ENCODE measurements around the gene PLXNB1. TPM values are rescaled to one million over a fixed set of nuclear protein-coding genes. Genes with fewer than 3 reads are reported as not detected.

The PLXNB1 gene
- total RNA-seq: 1 to 10 TPM; 2.5 to 6.9 (median 5.9) TPM
- total RNA-seq (2013): 1.3 TPM
- 2.8 to 18.9 (median 6.9) reads per million in 29 experiments for total RNA-seq

GRCh38 chr3:48429960-48430707, at the start of gene PLXNB1:
Gene PLXNB1, minus strand, starts transcription at chr3:48430086. Its CDS starts 5,475 bp downstream, at chr3:48424611.
- no peak within 1 kb of the TSS for H3K27ac ChIP-seq (ENCODE audit: low read length)
- DNase-seq (peak in 3 of 35 experiments; percentile 10 to 28 (median 23)), ATAC-seq (replicated peaks in 1 of 4) (peak in 3 of 4 experiments; percentile 14 to 23 (median 15))
- H3K4me1 Mint-ChIP-seq: peaks cover 20 to 24% (median 22%) of the 10 kb centered on the region in 3 donors
- H3K27ac Mint-ChIP-seq: no peak within 1 kb of the TSS
- H3K27me3 ChIP-seq (replicated peaks in 1 of 2; ENCODE audit: control insufficient read depth in 2 of 2, extremely low read depth in 1 of 2, insufficient read depth in 2 of 2, low read length in 1 of 2): peaks cover 0 to 19% of the 10 kb centered on the region in 2 experiments
- H3K4me1 ChIP-seq (ENCODE audit: control insufficient read depth in 1 of 2, extremely low read depth in 1 of 2, insufficient read depth in 2 of 2, low read length in 2 of 2): peaks cover 0 to 29% of the 10 kb centered on the region in 2 experiments
- H3K9me3 ChIP-seq: no peaks in the 10 kb centered on the region
- H3K4me3 Mint-ChIP-seq: peak within 1 kb of the TSS; percentile 75 to 83 (median 77)
- peaks cover 4% of the 10 kb centered on the region for H3K36me3 Mint-ChIP-seq
- peak within 1 kb of the TSS; percentile 51 to 57 for H3K4me3 ChIP-seq (ENCODE audit: control insufficient read depth in 1 of 2, extremely low read depth in 1 of 2, low read length in 1 of 2)
- ChIA-PET POLR2A (interaction anchor here in 1 of 2 donors (0.6 kb wide), 1 partner anchor 66 kb away, joined by 5 read pairs; no protein-coding TSS in a partner anchor), CTCF (no interaction called here)
- H3K27me3 Mint-ChIP-seq: no peaks in the 10 kb centered on the region
- H3K36me3 ChIP-seq (ENCODE audit: control insufficient read depth in 2 of 2, extremely low read depth in 1 of 2, insufficient read depth in 1 of 2, low read length in 1 of 2): peaks cover 6 to 15% of the 10 kb centered on the region in 2 donors
- H3K9me3 Mint-ChIP-seq: no peaks in the 10 kb centered on the region
- WGBS (ENCODE audit: insufficient coverage): 43% methylated on average over 10 of the region's 15 CpGs

DNA sequence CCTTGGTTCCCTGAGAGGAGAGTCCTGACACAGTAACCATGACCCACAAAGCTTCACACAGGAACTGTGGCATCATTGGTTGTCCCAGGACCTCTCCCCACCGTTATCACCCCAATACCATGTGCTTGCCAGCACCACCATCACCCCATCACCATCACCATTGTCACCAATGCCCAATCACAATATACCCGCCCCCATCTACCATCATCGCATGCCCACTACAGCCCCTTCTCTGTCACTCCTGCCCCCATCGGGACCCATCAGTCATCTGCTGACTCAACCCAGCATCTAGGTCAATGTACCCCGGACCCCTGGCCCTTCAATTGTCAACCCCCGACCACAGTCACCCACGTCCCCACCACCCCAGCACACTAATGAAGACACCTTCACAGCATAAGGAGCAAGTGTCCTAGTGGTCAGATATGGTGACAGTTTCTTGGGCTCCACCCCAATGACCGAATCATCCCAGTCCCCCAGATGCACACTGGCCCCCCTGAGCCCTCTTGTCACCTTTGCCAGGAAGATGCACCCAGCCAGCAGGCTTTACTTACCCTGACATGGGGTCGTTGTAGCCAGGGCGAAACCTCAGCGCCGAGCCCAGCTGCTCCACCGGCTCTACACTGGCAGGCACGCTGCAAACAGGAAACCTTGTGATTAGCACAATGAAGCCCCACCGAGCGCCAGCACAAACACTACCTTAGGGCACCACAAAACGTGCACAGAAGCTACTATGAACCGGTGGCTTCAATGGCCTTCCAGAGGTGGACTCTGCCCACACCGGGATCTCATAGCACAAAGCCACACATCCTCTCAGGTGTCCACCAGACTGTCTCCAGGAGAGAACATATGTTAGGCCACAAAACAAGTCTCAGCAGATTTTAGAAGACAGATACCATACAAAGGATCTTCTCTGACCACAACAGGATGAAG, 49.0 kb upstream of the PLXNB1 start:
- peaks cover 6 to 61% of the 10 kb centered on the region in 2 experiments for H3K4me1 ChIP-seq (ENCODE audit: control insufficient read depth in 1 of 2, extremely low read depth in 1 of 2, insufficient read depth in 2 of 2, low read length in 2 of 2)
- no peaks in the 10 kb centered on the region for H3K9me3 ChIP-seq
- Mint-ChIP-seq H3K27ac (peak overlapping the region; percentile 98), H3K27me3 (no peaks in the 10 kb centered on the region), H3K4me1 (peaks cover 49 to 57% (median 50%) of the 10 kb centered on the region in 3 donors), H3K9me3 (no peaks in the 10 kb centered on the region), H3K36me3 (peaks cover 6% of the 10 kb centered on the region), H3K4me3 (peak overlapping the region; percentile 77 to 83 (median 82))
- H3K27ac ChIP-seq (ENCODE audit: low read length): peak overlapping the region; percentile 89
- H3K4me3 ChIP-seq (ENCODE audit: control insufficient read depth in 1 of 2, extremely low read depth in 1 of 2, low read length in 1 of 2): peak overlapping the region in 1 of 2 donors; percentile 53
- no peaks in the 10 kb centered on the region for H3K27me3 ChIP-seq (replicated peaks in 1 of 2; ENCODE audit: control insufficient read depth in 2 of 2, extremely low read depth in 1 of 2, insufficient read depth in 2 of 2, low read length in 1 of 2)
- ATAC-seq (replicated peaks in 1 of 4) (peak; percentile 87 to 89 (median 88)), DNase-seq (peak; percentile 38 to 77 (median 65))
- WGBS (ENCODE audit: insufficient coverage): 8% methylated on average over 17 of the region's 19 CpGs
- peaks cover 0 to 12% of the 10 kb centered on the region in 2 donors for H3K36me3 ChIP-seq (ENCODE audit: control insufficient read depth in 2 of 2, extremely low read depth in 1 of 2, insufficient read depth in 1 of 2, low read length in 1 of 2)
- POLR2A ChIA-PET: interaction anchor here in 1 of 2 donors (0.5 to 0.7 kb wide), 2 partner anchors 16 to 17 kb away, joined by 3 to 8 read pairs; no protein-coding TSS in a partner anchor
- CTCF ChIA-PET: interaction anchor here in 1 of 2 donors (3.6 kb wide), 1 partner anchor 43 kb away, joined by 12 read pairs; no protein-coding TSS in a partner anchor

GRCh38 chr3:48477959-48478520, 48.2 kb upstream of the PLXNB1 start:
- peaks cover 13 to 70% of the 10 kb centered on the region in 2 experiments for H3K4me1 ChIP-seq (ENCODE audit: control insufficient read depth in 1 of 2, extremely low read depth in 1 of 2, insufficient read depth in 2 of 2, low read length in 2 of 2)

GRCh38 chr3:48476426-48477053, 46.7 kb upstream of the PLXNB1 start:
- Histone ChIP-seq H3K27me3 (replicated peaks in 1 of 2; ENCODE audit: control insufficient read depth in 2 of 2, extremely low read depth in 1 of 2, insufficient read depth in 2 of 2, low read length in 1 of 2) (no peaks in the 10 kb centered on the region), H3K4me1 (ENCODE audit: control insufficient read depth in 1 of 2, extremely low read depth in 1 of 2, insufficient read depth in 2 of 2, low read length in 2 of 2) (peaks cover 15 to 84% of the 10 kb centered on the region in 2 experiments), H3K27ac (ENCODE audit: low read length) (peak overlapping the region; percentile 89), H3K36me3 (ENCODE audit: control insufficient read depth in 2 of 2, extremely low read depth in 1 of 2, insufficient read depth in 1 of 2, low read length in 1 of 2) (peaks cover 0 to 12% of the 10 kb centered on the region in 2 donors), H3K4me3 (ENCODE audit: control insufficient read depth in 1 of 2, extremely low read depth in 1 of 2, low read length in 1 of 2) (no peak overlapping the region), H3K9me3 (no peaks in the 10 kb centered on the region)
- H3K9me3 Mint-ChIP-seq: no peaks in the 10 kb centered on the region
- no peak overlapping the region for H3K4me3 Mint-ChIP-seq
- 91% methylated on average over 9 of the region's 9 CpGs for WGBS (ENCODE audit: insufficient coverage)
- H3K4me1 Mint-ChIP-seq: peaks cover 58 to 68% (median 62%) of the 10 kb centered on the region in 3 donors
- ChIA-PET POLR2A (interaction anchor here (0.5 to 0.6 kb wide), 2 partner anchors 41 to 231 kb away, joined by 3 to 4 read pairs; no protein-coding TSS in a partner anchor), CTCF (interaction anchor here in 1 of 2 donors (0.6 to 3.6 kb wide), 3 partner anchors 16 to 802 kb away, joined by 3 to 12 read pairs (median 5); no protein-coding TSS in a partner anchor)
- ATAC-seq (replicated peaks in 1 of 4) (no peak), DNase-seq (no peak)
- peaks cover 6% of the 10 kb centered on the region for H3K36me3 Mint-ChIP-seq
- H3K27me3 Mint-ChIP-seq: no peaks in the 10 kb centered on the region
- peak overlapping the region; percentile 98 for H3K27ac Mint-ChIP-seq

More at GRCh38 chr3:48477959-48478520, 48.2 kb upstream of the PLXNB1 start:
- H3K27ac ChIP-seq (ENCODE audit: low read length): peak overlapping the region; percentile 89
- H3K4me3 ChIP-seq (ENCODE audit: control insufficient read depth in 1 of 2, extremely low read depth in 1 of 2, low read length in 1 of 2): peak overlapping the region in 1 of 2 donors; percentile 53
- peaks cover 0 to 12% of the 10 kb centered on the region in 2 donors for H3K36me3 ChIP-seq (ENCODE audit: control insufficient read depth in 2 of 2, extremely low read depth in 1 of 2, insufficient read depth in 1 of 2, low read length in 1 of 2)
- Mint-ChIP-seq H3K9me3 (no peaks in the 10 kb centered on the region), H3K27ac (peak overlapping the region; percentile 98), H3K27me3 (no peaks in the 10 kb centered on the region), H3K4me3 (peak overlapping the region; percentile 77 to 83 (median 82)), H3K4me1 (peaks cover 57 to 65% (median 57%) of the 10 kb centered on the region in 3 donors), H3K36me3 (peaks cover 6% of the 10 kb centered on the region)
- no peaks in the 10 kb centered on the region for H3K27me3 ChIP-seq (replicated peaks in 1 of 2; ENCODE audit: control insufficient read depth in 2 of 2, extremely low read depth in 1 of 2, insufficient read depth in 2 of 2, low read length in 1 of 2)
- CTCF ChIA-PET: interaction anchor here in 1 of 2 donors (3.6 kb wide), 1 partner anchor 42 kb away, joined by 12 read pairs; no protein-coding TSS in a partner anchor
- WGBS (ENCODE audit: insufficient coverage): 100% methylated on average over 2 of the region's 9 CpGs
- DNase-seq: no peak
- no peaks in the 10 kb centered on the region for H3K9me3 ChIP-seq
- POLR2A ChIA-PET: interaction anchor here in 1 of 2 donors (0.5 kb wide), 1 partner anchor 17 kb away, joined by 3 read pairs; no protein-coding TSS in a partner anchor
- no peak for ATAC-seq (replicated peaks in 1 of 4)

DNA sequence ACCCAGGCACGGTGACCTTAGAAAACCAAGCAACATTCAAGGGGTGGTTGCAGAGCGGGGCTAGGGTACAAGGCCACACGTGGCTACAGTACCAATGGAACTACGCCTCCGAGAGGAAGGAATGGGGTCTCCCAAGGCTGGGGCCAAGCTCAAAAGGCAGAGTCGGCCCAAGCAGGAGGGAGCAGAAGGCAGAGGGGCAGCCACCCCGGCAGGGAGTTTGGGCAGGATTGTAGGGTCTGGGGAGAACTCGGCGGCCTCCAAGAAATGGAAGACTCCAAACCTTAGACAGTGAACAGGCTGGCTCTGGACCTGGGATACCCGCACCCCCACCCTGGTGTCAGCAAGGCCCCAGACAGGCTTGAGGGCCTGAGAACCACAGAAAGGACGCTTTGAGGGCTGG, 45.3 kb upstream of the PLXNB1 start:
- Mint-ChIP-seq H3K27ac (peak overlapping the region; percentile 62 to 81), H3K4me1 (peaks cover 56 to 73% (median 70%) of the 10 kb centered on the region in 3 donors), H3K27me3 (no peaks in the 10 kb centered on the region), H3K36me3 (peaks cover 6% of the 10 kb centered on the region), H3K9me3 (no peaks in the 10 kb centered on the region), H3K4me3 (peak overlapping the region in 1 of 3 donors; percentile 7)
- CTCF ChIA-PET: no interaction called here
- DNase-seq: no peak
- no peak overlapping the region for H3K4me3 ChIP-seq (ENCODE audit: control insufficient read depth in 1 of 2, extremely low read depth in 1 of 2, low read length in 1 of 2)
- POLR2A ChIA-PET: no interaction called here
- peak overlapping the region; percentile 23 for H3K27ac ChIP-seq (ENCODE audit: low read length)
- ATAC-seq (replicated peaks in 1 of 4): no peak
- 93% methylated on average over 10 of the region's 11 CpGs for WGBS (ENCODE audit: insufficient coverage)
- H3K4me1 ChIP-seq (ENCODE audit: control insufficient read depth in 1 of 2, extremely low read depth in 1 of 2, insufficient read depth in 2 of 2, low read length in 2 of 2): peaks cover 19 to 92% of the 10 kb centered on the region in 2 experiments
- no peaks in the 10 kb centered on the region for H3K27me3 ChIP-seq (replicated peaks in 1 of 2; ENCODE audit: control insufficient read depth in 2 of 2, extremely low read depth in 1 of 2, insufficient read depth in 2 of 2, low read length in 1 of 2)
- no peaks in the 10 kb centered on the region for H3K9me3 ChIP-seq
- H3K36me3 ChIP-seq (ENCODE audit: control insufficient read depth in 2 of 2, extremely low read depth in 1 of 2, insufficient read depth in 1 of 2, low read length in 1 of 2): peaks cover 0 to 13% of the 10 kb centered on the region in 2 donors

Measured in T-cell (primary cell).